Measurements from ENCODE around the gene PCDHGA1. TPM values are rescaled to one million over a fixed set of nuclear protein-coding genes. Genes with fewer than 3 reads are reported as not detected.

Gene PCDHGA1
- polyA plus RNA-seq, 3 donors, result not detected

- H3K9ac ChIP-seq (ENCODE audit: insufficient read depth, low read length, poor library complexity, severe bottlenecking), result no peak overlapping the region
- peak overlapping the region in 1 of 2 donors; percentile 71 for H3K4me3 Mint-ChIP-seq
These were observed 35.9 kb downstream of the PCDHGA1 start for GRCh38 chr5:141366016-141366896.

More at GRCh38 chr5:141366016-141366896, 35.9 kb downstream of the PCDHGA1 start:
- WGBS (ENCODE audit: insufficient coverage), result 36% methylated on average over 31 of the region's 46 CpGs
- H3K27ac Mint-ChIP-seq, result no peak overlapping the region
- H3K4me3 ChIP-seq (replicated peaks in 1 of 3; ENCODE audit: low read depth in 2 of 3, low read length in 3 of 3), result no peak overlapping the region
- H3K27me3 ChIP-seq (ENCODE audit: control insufficient read depth in 2 of 2, insufficient read depth in 2 of 2, low read length in 2 of 2), result peaks cover 57 to 97% of the 10 kb centered on the region in 2 donors
- TF ChIP-seq, protein P1, sequence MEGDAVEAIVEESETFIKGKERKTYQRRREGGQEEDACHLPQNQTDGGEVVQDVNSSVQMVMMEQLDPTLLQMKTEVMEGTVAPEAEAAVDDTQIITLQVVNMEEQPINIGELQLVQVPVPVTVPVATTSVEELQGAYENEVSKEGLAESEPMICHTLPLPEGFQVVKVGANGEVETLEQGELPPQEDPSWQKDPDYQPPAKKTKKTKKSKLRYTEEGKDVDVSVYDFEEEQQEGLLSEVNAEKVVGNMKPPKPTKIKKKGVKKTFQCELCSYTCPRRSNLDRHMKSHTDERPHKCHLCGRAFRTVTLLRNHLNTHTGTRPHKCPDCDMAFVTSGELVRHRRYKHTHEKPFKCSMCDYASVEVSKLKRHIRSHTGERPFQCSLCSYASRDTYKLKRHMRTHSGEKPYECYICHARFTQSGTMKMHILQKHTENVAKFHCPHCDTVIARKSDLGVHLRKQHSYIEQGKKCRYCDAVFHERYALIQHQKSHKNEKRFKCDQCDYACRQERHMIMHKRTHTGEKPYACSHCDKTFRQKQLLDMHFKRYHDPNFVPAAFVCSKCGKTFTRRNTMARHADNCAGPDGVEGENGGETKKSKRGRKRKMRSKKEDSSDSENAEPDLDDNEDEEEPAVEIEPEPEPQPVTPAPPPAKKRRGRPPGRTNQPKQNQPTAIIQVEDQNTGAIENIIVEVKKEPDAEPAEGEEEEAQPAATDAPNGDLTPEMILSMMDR (IDR thresholded peaks at IDR 0.05), result no peak
- intact Hi-C loops (cut with micrococcal nuclease), result no loop called here
- H3K27ac ChIP-seq (ENCODE audit: low read depth in 1 of 2, low read length in 2 of 2), result no peak overlapping the region
- H3K9me3 Mint-ChIP-seq, result peaks cover 41 to 79% (median 70%) of the 10 kb centered on the region in 7 donors
- H3K4me2 ChIP-seq (replicated peaks; ENCODE audit: extremely low read depth, low read length, poor library complexity, severe bottlenecking), result no peak overlapping the region
- no peaks in the 10 kb centered on the region for H4K20me1 ChIP-seq (ENCODE audit: insufficient read depth, low read length)
- H3K9me3 ChIP-seq (replicated peaks in 1 of 2; ENCODE audit: control insufficient read depth in 1 of 2, insufficient read depth in 1 of 2, low read length in 2 of 2), result peaks cover 52 to 68% of the 10 kb centered on the region in 2 donors
- no peaks in the 10 kb centered on the region for H3K36me3 ChIP-seq (replicated peaks in 1 of 2; ENCODE audit: control insufficient read depth in 1 of 2, insufficient read depth in 2 of 2, low read length in 2 of 2)
- peaks cover 8% of the 10 kb centered on the region for H3K4me1 Mint-ChIP-seq
- DNase-seq, result no peak
- H3K27me3 Mint-ChIP-seq (ENCODE audit: low read depth in 3 of 3), result peaks cover 70 to 80% (median 78%) of the 10 kb centered on the region in 3 donors
- H2AFZ ChIP-seq (ENCODE audit: insufficient read depth, low read depth, low read length, poor library complexity, severe bottlenecking), result no peak overlapping the region
- H3K79me2 ChIP-seq (ENCODE audit: insufficient read depth, low read length), result no peaks in the 10 kb centered on the region
- H3K4me1 ChIP-seq (ENCODE audit: control insufficient read depth in 1 of 2, insufficient read depth in 2 of 2, low read length in 2 of 2), result no peaks in the 10 kb centered on the region
- peaks cover 11 to 14% of the 10 kb centered on the region in 2 donors for H3K36me3 Mint-ChIP-seq

Measured in CD14-positive monocyte (primary cell).